IPS-NIHi11 (cell line): ENCODE results near the gene GLOD5.

ENCODE experiments used
- DNase-seq: peaks from one replicate; pipeline ENCODE4 v3.0.0; 2012; ENCODE audit warnings: mixed read lengths, low spot score

Gene GLOD5

DNA sequence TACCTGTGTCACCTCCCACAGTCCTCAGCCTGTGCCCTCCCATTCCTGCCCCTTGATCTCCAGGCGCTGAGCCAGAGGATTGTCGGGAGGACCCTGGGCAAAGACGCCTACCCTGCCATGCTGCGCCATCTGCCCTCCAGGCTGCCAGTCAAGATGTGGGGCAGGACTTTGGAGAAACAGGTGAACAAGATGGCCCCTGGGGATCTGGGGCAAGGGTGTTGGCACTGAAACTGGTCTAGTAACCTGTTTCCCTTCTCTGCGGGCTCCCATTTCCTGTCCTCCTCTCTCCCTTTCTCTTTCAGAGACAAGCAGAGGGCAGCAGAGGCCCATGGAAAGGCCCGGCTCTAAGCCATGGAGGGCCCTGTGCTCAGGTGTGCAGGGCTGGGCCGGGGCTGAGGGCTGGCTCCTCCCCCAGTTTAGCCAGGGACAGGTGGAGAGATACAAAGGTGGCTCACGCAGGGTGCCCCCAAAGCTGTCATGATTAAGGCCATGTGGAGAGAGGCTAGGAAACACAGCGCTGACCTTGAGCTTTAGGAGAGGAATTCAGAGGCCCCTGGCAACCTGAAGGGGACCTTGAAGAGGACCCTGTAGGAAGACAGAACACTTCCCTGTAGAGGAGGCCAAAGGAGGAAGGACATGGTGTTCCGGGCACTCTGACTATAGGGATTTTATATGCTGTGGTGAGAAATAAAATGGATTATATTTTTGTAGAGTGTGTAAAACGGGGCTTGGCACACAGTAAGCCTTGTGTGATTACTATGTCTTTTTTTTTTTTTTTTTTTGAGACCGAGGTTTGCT, at the start of gene GLOD5:
TSS of gene GLOD5 (plus strand) at position 74 of the 798 bp plus-strand sequence. CDS start at position 118, 44 bp downstream.
- DNase-seq: peak; percentile 62

DNA sequence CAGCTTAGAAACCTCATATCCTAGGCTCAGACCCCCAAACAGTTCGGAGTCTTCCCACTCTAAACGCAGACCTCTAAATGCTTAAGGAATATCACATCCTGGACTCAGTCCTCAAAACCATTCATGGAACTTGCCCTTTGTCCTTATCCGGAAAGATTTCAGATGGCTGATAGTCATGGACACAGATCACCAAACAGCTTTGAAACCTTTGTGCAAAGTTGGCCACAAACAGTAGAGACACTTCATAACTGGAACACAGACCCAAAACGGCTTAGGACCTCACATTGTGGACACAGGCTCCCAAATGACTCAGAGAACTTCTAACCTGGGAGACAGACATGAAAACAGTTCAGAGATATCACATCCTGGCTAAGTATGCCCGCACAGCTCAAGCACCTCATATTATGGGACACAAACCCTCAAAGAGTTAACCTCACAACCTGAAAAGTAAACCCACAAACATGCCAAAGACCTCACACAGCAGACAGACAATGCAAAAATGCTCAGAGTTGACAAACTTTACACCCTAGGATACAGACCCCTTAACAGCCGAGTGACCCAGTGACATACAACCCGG, 49.5 kb upstream of the GLOD5 start:
- DNase-seq: no peak

DNA sequence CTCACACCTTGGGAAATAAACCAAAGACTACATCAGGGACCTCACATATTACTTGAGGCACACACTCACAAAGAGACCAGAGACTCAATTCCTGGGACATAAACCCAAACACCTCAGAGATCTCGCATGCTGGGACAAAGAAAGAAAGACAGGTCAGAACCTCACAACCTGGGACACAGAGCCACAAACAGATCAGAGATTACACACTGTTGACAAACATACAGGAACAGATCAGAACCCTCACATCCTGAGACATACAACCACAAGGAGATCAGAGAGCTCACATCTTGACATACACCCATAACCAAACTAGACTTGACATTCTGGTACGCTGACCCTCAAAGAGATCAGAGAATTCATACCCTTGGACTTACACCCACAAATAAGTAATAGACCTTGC, 47.7 kb upstream of the GLOD5 start:
- DNase-seq: no peak

DNA sequence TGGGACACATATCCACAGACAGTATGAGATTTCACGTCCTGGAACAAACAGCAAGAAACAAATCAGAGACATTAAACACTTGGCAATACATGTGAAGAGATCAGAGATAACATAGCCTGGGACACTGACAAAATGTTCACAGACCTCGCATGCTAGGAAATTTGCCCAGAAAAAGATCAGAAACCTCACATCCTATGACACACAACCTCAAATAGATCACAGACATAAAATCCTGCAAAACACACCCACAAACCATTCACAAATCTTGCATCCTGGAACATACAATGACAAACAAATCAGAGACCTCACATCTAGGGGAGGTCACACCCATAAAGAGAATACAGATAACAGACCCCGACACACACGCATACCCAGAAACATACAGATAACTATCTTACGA, 47.0 kb upstream of the GLOD5 start:
- DNase-seq: no peak

DNA sequence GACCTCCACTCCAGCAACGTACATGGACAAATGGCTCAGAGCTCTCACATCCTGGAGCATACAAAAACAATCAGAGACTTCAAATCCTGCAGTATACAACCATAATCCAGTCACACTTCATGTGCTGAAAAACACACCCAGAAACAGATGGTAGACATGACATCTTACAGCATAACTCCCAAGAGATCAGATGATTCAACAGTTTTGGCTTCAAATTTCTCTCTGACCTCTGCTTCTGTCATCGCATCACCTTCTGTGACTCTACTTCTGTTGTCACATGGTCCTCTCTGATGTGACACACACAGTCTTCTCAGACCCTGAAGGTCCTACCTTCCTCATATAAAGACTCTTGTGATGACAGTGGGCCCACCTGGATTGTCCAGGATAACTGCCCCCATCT, 46.5 kb upstream of the GLOD5 start:
- no peak for DNase-seq

DNA sequence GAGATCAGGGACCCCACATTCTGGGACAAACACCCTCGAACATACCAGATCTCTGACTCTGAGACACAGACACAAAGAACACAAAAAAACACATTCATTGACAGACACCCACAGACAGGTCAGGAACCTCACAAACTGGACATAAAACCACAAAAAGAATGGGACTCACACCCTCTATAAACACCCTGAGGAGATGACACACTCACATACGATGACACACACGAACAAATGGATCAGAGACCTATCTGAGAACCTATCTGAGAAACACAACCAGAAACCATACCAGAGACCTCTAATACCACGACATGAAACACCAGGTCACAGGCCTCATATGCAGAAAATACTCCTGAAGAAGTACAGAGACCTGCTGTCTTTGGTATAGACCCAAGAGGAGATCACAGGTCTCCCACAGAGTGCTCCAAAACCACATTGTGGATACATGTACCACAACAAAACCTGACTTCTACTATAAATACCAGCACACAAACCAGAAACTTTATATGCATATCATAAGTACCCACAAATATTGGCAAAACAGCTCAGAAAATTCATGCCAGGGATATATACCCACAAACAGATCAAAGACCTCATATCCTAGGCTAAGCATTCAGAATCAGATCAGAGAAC, 45.6 kb upstream of the GLOD5 start:
- no peak for DNase-seq

DNA sequence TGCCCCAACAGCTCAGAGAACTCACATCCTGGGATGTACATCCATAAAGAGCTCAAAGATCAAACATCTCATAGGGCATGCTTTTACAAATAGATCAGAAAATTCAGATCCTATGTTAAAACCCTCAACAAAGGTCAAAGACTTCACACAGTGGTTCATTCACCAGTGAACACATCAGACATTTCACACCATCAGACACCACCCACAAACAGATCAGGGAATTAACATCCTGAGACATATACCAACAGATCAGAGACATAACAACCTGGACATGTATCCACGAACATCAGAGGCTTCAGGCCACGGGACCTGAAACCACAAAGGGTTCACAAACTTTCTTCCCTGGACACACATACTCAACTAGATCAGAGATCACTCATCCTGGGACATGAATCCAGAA, 41.6 kb upstream of the GLOD5 start:
- DNase-seq: no peak

DNA sequence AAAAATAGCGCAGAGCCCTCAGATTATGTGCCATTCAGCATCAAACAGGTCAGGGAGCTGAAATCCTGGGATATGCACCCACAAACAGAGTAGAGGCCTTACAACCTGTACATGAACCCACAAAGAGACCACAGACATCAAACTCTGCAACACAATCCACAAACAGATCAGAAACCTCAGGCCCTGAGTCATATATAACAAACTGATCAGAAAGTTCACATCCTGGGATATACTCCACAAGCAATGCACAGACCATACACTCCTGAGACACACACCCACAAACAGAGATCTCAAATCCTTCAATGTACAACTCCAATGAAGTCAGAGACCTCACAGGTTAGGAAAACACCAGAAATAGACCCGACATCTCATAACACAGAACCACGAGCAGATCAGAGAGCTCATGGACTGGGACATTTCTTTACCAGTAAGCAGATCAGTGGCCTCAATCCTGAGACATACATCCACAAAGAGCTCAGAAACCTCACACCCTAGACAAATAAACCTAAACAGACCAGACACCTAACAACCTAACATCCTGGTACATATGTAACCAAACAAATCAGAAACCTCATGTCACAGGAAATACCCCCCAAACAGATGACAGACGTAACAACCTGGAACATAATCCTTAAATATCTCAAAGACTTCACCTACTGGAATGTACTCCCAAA, 40.8 kb upstream of the GLOD5 start:
- no peak for DNase-seq

DNA sequence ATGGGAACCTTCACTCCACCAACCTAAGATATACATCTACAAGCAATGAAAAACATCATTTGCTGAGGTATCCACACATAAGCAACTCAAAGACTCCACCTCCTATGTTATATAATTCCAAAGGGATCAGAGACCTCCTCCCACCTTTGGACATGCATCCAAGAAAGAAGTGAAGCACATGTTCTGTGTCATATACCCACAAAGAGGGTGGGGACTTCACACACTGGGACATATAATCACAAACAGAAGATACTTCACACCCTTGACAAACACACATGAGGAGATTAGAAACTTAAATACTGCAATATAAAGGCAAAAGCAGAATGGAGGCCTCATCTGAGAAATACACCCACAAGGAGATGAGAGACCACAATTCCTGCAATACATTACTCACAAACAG, 39.6 kb upstream of the GLOD5 start:
- DNase-seq: no peak

DNA sequence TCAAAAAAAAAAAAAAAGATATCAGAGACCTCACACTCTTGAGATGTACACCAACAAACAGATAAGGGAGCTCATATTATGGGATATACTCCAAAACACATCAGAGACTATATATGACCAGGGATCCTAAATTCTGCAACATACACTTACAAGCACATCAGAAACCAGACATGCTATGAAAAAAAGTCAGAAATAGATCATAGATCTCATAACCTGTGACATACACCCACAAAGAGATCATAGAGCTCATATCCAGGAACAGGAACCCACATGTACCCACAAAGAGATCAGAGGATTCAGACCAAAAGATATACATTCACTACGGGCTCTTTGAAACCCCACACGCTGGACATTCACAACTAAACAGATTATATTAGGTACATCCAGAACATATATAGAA, 35.0 kb upstream of the GLOD5 start:
- DNase-seq: no peak

DNA sequence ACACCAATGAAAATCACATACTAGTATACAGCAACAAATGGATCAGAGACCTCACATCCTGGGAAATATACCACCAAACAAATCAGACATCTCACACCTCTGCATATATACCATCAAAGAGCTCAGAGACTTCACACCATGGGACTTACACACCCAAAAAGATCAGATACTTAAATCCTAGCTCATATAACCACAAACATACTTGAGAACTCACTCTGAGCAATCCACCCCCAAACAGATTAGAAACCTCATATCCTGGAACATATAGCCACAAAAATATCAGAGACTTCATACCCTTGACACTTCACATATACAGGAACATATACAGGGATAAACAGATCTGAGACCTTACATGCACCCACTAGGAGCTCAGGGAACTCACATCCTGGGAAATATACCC, 32.9 kb upstream of the GLOD5 start:
- DNase-seq: no peak

DNA sequence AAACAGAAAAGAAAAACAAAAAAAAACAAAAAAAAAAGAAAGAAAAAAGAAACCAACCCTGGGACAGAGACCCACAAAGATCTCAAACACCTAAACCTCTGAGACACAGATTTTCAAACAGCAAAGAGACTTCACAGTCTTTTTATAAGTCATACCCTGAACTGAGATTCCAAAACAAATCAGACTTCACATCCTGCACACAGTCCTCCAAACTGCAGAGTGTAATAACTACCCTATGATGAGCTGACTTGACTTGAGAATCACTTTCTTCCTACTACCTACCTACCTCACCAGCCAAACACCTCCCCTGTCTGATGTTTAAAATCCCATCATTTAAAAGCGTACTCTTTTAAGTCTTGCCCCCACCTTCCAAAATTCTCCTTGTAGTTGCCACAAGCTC, 25.2 kb upstream of the GLOD5 start:
- DNase-seq: no peak

DNA sequence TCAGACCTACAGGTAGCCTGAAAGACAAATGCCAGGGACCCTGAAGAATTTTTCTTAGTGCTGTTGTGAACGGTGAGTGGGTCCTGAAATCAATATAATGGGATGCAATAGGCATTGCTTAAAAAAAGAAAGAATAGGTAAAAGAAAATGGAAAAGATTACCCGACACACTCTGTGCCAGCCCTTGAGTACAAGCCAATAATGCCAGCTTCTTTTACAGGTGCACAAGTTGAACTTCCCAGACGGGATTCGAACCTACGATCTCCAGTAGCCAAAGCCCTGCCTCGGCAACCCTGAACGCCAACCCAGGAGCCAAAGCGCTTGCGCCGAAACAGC, 24.7 kb upstream of the GLOD5 start:
- DNase-seq: no peak

DNA sequence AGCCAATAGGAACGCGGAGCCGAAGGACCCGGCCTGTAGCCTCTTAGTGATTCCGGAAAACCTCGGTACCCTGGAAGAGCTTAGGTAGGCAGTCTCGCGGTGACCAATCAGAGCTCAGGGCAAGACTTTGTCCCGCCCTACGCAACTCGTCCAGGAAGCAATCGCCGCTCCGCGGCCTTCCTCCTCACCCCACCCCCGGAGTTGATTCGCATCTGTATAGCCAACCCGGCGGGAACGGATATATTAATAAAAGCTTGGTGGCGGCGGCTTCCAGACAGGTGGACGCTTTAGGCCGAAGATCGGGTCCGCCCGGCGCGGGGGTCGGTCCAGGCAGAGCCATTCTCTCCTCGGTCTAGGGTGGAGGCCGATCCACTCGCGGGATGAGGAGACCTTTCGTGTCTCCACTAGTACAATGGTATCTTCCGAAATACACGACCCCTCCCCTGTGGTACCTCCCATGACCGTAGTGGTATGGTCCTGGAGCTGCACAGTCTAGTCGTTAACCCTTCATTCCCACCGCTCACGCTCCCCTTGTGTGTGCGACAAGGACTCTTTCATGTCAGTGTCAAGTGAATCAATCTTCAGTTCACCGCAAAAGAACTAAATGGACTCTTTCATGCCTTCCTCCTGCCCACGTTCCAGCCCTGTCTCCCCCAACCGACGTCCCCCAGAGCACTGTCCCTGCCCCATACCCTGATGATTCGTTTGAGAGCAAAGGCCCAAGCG, 24.2 kb upstream of the GLOD5 start:
- peak; percentile 92 for DNase-seq

DNA sequence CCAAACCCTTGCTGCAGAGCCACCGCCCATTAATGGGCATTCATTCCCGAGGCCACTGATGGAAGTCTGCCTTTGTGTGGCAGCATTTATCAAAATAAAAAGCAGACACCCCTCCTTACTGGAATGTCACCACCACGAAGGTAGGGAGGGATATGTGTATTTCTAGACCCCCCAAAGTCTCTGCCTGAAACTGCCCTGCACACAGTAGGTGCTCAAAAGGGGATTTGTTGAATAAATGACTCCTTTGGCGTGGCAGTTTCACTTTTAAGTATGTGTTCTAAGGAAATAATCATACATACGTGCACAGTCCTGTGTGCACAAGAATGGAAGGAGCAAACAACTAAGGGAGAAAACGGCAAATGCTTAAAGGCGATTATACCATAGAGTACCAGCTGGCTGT, 23.6 kb upstream of the GLOD5 start:
- DNase-seq: no peak

DNA sequence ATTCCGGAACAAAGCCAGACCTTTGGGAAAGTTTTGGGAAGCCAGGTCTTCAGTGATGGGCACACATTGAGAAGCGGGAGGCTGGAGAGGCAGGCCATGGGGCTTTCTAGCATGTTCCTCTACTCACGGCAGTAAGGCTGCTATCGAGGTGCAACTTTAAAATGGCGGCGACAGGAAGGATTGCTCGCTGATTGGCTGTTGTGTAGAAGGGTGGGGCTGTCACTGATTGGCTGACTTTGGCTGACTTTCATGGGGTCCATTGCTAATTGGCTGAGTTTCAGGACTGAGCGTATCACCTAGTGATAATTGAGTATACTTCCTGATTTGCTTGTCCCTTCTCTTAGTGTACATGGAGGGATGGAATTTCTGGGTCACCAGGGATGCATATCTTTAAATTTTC, 19.7 kb upstream of the GLOD5 start:
- no peak for DNase-seq

DNA sequence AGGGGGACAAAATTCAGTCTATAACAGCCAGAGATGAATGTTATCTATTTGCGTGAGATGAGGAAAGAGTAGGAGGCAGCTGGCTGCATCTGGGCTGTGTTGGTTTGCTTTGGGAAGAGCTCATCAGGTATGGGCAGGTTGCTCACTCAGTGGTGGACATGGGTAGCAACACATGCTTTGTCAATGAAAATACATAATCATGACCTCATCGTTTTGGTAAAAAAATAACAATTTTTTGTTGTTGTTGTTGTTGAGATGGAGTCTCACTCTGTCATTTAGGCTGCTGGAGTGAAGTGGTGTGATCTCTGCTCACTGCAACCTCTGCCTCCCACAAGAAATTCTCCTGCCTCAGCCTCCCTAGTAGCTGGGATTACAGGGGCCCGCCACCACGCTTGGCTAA, 16.3 kb upstream of the GLOD5 start:
- no peak for DNase-seq

DNA sequence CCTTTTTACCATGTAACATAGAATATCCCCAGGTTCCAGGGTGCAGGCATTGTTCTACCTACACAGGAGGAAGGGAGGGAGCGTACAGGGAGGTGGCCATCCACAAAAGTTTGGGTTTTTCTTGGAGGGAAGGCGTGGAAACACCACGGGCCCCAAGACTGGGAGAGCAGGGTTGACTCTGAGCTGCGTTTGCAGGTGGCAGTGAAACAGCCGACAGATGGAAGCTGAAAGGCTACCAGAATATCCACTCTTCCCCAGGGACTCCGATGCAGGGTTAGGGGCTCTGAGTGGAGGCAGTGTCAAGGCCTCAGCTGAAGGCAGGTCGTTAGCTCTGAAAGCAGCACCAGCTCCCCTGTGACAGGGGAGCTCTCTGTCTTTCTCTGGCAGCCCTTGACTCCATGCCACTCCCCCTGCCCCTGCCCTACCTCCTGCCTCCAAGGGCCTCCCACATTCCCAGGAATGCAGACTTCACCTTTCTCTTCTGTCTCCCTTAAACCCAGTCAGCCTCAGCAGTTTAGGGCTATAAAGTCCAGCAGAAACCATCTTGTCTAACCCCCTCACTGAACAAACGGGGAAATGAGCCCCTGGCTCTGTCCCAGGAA, 14.0 kb upstream of the GLOD5 start:
- DNase-seq: peak; percentile 14

DNA sequence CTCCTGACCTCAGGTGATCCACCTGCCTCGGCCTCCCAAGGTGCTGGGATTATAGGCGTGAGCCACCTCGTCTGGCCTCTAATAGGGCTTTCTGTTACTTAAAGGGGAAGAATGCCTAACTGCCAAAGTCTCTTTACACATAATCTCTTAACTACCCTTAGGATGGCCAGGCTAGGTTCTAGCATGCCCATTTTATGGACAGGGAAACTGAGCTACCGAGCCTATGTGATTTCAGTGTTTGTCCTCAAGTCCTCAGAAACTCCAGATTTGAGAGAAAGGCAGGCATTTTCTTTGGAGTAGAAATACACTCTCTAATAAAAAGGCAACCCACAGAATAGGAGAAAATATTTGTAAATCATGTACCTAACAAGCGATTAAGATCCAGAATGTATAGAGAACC, 12.4 kb upstream of the GLOD5 start:
- no peak for DNase-seq

DNA sequence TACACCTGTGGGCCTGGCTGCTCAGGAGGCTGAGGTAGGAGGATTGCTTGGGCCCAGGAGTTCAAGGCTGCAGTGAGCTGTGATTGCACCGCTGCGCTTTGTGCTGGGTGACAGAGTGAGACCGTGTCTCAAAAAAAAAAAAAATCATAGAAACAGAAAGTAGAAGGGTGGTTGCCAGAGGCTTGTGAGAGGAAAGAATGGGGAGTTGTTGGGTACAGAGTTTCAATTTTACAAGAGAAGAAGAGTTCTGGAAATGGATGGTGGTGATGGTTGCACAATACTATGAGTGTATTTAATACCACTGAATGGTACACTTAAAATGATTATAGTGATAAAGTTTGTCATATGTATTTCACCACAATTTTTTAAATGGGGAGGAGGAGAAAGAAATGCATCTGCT, 10.2 kb upstream of the GLOD5 start:
- no peak for DNase-seq

DNA sequence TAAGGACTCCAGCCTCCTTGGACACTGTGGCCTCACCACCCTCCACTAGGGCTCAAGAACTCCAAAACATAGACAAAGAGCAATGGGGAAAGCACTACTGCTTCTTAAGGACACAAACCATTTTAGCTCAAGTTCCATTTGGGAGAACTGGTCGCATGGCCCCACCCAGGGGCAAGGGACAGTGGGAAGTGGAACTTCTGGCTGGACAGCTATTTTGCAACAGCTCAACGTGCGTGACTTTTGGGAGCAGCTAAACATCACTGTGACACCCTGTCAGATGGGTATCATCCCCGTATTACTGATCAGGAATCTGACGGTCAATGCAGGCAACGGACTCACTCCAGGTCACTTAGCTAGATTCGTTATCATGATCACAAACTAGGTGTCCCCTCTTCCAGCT, 9.0 kb upstream of the GLOD5 start:
- no peak for DNase-seq

DNA sequence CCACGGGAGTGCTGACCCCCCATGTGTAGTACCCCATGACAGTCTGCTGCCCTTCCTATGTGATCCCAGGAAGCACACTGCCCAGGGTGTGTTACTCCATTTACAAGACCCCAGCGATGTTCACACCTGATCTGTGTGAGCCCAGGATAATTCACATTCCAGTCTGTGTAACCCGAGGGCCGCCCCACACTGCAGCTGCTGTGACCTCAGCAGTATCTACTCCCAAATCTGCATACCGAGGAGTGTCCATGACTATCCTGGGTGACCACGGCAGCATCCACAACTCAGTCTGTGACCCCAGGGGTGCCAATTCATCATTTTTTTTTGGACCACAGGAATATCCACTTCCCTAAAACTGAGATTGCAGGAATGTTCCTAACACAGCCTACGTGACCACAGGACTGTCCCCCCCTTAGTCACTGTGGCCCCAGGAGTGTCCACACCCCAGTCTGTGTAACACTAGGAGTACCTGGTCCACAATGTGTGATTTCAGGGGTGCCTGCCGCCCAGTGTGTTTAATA, 7.8 kb upstream of the GLOD5 start:
- DNase-seq: no peak
